Measurements from ENCODE around the gene ZNF331.

DNA sequence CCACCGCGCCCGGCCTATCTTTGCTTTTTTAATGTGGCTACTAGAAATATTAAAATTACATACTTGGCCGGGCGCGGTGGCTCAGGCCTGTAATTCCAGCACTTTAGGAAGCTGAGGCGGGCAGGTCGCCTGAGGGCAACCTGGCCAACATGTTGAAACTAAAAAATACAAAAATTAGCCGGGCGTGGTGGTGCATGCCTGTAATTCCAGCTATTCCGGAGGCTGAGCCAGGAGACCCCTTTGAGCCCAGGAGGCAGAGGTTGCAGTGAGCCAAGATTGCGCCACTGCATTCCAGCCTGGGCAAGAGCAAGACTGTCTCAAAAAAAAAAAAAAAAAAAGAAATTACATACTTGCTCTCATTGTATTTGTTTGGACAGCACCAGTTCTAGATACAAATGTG is 59.1 kb downstream of the ZNF331 start:
- no peak for TF ChIP-seq CTCF (IDR thresholded peaks at IDR 0.05)
- TF ChIP-seq POLR2AphosphoS5 (IDR thresholded peaks at IDR 0.05) = no peak
- TF ChIP-seq POLR2A (IDR thresholded peaks at IDR 0.05) = no peak

Data from sigmoid colon (tissue), 4 donors.